Measurements from ENCODE around the gene NUP85.
A peak's percentile ranks its signal among the peaks of the same experiment; 100 is the strongest.
"Not testable (repeated sequence)": the region's sequence is repeated elsewhere in the genome, so short reads cannot be mapped to it uniquely, and the experiment has no call there.

NUP85 gene, protein sequence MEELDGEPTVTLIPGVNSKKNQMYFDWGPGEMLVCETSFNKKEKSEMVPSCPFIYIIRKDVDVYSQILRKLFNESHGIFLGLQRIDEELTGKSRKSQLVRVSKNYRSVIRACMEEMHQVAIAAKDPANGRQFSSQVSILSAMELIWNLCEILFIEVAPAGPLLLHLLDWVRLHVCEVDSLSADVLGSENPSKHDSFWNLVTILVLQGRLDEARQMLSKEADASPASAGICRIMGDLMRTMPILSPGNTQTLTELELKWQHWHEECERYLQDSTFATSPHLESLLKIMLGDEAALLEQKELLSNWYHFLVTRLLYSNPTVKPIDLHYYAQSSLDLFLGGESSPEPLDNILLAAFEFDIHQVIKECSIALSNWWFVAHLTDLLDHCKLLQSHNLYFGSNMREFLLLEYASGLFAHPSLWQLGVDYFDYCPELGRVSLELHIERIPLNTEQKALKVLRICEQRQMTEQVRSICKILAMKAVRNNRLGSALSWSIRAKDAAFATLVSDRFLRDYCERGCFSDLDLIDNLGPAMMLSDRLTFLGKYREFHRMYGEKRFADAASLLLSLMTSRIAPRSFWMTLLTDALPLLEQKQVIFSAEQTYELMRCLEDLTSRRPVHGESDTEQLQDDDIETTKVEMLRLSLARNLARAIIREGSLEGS

GRCh38 chr17:75205037-75205792, at the start of gene NUP85:
Gene NUP85 (plus strand): TSS chr17:75205679. CDS start chr17:75205762, 83 bp downstream.
- DNase-seq: peak; percentile 97 to 98

DNA sequence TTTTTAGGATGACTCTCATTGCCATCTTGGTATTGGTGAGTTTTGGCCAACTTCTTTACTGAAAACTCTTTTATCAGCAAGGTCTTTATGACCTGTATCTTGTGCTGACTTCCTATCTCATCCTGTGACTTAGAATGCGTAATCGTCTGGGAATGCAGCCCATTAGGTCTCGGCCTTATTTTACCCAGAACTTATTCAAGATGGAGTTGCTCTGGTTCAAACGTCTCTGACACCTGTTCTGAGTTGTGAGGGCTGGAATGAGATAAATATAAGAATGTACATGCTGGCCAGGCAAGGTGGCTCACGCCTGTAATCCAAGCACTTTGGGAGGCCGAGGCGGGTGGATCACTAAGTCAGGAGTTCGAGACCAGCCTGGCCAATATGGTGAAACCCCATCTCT, 47.0 kb upstream of the NUP85 start:
- DNase-seq: not testable (repeated sequence)

DNA sequence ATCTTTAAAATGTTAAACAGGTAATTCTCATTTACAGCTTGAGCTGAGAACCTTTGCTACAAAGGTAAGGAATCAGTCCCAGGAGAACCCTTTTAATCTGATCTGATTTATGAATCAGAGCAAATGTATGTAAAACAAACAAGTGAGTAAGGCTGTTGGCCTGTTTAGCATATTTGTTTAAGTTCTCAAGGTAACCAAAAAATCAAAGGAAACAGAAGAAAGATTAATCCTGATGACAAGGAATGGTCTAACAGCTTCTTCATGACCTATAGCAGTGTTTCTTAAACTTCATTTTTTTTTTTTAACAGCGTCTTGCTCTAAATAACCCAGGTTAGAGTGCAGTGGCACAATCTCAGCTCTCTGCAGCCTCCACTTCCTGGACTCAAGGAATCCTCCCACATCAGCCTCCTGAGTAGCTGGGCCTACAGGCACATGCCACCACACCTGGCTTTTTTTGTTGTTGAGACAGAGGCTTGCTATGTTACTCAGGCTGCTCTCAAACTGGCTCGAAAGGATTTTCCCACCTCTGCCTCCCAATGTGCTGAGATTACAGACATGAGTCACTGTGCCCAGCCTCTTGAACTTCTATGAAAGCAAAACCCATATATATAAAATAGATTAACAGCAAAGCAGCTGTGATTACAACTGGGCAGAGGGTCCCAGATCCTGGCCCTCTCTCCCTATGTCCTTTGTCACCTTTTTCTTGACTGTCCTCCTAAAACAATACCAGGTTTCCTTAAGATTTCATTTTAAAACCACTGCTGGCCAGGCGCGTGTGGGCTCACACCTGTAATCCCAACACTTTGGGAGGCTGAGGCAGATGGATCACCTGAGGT, 46.1 kb upstream of the NUP85 start:
- no peak for DNase-seq

- DNase-seq: no peak
These were observed 45.3 kb upstream of the NUP85 start for GRCh38 chr17:75160211-75160610.

DNA sequence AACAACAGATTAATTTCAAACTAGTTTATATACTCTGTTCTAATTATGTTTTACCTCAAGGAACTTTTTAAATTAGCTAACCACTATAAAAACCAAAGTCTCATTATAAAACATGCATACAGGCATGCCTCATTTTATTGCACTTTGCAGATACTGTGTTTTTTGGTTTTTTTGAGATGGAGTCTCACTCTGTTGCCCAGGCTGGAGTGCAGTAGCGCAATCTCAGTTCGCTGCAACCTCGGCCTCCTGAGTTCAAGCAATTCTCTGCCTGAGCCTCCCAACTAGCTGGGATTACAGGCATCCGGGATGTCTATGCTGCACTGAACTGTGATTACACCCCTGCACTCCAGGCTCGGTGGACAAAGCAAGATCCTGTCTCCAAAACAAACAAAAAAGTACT, 42.4 kb upstream of the NUP85 start:
- no peak for DNase-seq

GRCh38 chr17:75164606-75165005, 40.9 kb upstream of the NUP85 start:
- not testable (repeated sequence) for DNase-seq

GRCh38 chr17:75168998-75169397, 36.5 kb upstream of the NUP85 start:
- DNase-seq: no peak

- no peak for DNase-seq
These were observed 32.0 kb upstream of the NUP85 start for GRCh38 chr17:75173526-75173925.

DNA sequence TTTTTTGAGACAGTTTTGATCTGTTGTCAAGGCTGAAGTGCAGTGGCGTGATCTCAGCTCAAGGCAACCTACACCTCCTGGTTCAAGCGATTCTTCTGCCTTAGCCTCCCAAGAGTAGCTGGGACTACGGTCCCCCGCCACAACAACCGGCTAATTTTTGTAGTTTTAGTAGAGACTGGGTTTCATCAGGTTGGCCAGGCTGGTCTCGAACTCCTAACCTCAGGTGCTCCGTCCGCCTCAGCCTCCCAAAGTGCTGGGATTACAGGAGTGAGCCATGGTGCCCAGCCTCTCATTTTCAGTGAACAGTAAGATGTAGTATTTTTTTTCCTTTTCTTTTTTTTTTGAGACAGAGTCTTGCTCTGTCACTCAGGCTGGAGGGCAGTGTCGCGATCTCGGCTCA, 30.5 kb upstream of the NUP85 start:
- DNase-seq: no peak

GRCh38 chr17:75176625-75177024, 28.9 kb upstream of the NUP85 start:
- DNase-seq: no peak

DNA sequence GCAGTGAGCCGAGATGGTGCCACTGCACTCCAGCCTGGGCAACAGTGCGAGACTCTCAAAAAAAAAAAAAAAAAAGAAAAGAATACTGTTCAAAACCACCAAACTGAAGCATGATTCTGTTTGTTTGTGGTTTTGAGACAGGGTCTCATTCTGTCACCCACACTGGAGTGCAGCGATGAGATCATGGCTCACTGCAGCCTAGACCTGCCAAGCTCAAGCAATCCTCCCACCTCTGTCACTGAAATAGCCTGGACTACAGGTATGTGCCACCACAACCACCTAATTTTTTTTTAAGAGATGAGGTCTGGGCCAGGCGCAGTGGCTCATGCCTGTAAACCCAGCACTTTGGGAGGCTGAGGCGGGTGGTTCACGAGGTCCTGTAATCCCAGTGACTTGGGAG, 27.0 kb upstream of the NUP85 start:
- no peak for DNase-seq

DNA sequence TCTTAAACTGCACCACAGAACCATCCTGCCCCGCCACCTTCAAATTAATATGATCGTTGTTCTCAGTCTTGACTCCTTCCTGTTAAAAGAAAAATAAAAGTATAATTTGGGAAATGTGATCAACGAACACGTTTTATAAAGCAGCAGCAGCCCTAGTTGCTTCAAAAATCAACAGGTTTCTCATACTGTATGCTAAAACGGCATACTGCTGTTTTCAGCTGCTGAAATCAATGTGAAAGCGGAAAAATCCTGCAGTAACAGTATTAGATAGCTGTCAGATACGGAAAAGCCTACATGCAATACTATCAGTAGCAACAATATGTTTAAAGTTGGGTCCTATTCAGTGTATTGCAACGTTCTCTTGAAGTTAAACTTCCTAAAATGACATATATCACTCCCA, 24.4 kb upstream of the NUP85 start:
- no peak for DNase-seq

GRCh38 chr17:75181608-75182318, 23.7 kb upstream of the NUP85 start:
- DNase-seq: no peak

DNA sequence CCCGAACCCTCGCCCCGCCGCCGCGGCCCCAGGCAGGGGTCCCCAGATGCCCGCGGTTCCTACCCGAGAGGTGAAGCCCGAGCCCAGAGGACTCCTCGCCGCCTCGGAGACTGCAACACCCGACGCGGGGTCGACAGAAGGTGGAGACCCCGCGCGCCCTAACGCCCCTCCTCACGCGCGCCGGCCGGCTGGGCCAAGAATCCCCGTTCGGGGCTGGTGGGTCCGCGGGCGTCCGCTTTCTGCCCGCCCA, 23.2 kb upstream of the NUP85 start:
- DNase-seq: no peak

DNA sequence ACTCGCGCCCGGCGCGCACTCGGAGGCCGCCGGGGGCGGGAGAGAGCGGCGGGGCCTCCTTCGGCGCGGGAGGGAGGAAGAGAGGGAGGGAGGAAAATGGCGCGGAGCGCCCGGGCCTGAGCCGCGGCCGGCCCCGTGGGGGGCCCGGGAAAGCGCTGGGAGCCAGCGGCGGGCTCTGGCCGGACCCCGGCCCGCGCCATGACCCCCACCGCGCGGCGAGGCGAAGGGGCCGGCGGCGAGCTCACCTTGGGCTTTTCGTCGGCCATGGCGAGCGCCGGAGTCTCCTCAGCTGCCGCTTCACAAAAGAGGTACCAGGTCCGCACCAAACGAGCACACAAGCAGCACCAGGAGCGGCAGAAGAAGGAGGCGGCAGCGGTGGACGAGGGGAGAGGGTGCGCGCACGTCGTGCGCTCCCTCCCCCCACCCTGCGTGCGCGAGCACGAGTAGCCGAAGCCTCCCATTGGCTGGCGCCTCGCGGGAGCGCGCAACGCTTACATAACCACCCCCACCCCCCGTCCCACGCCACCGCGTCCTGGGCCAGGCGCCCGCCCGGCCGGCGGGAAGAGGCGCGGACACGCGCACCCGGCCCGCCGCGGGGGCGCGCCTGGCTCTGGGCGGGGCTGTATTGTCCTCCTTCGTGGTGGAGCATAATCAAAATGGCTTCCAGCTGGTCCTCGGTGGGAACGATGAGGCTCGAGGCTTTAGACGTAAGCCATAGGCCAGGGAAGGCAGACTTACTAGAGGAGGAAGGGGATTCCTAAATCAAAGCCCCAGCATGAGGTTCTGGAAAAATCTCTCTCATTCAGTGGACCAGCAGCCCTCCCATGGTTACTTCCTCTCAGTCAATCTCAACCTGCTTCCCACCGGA, 22.7 kb upstream of the NUP85 start, which contains the start of gene SUMO2:
Gene SUMO2, minus strand, starts transcription at position 391 of the 868 bp plus-strand sequence. Its CDS starts 125 bp downstream, at position 266.
- peak; percentile 89 to 91 for DNase-seq

GRCh38 chr17:75183999-75184884, 21.2 kb upstream of the NUP85 start:
- no peak for DNase-seq

DNA sequence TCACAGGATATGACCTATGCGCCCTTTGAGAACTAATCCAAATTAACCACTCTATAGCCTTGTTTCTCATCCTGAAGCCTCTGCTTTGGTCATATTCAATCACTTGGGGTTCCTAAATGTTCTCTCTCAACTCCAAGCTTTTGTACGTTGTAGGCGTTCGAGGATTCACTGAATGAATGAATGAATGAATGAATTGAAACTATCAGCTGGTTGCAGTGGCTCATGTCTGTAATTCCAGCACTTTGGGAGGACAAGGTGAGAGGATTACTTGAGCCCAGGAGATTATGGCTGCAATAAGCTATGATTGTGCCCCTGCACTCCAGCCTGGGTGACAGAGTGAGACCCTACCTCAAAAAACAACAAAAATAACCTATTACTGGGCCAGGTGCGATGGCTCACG, 16.9 kb upstream of the NUP85 start:
- DNase-seq: no peak

DNA sequence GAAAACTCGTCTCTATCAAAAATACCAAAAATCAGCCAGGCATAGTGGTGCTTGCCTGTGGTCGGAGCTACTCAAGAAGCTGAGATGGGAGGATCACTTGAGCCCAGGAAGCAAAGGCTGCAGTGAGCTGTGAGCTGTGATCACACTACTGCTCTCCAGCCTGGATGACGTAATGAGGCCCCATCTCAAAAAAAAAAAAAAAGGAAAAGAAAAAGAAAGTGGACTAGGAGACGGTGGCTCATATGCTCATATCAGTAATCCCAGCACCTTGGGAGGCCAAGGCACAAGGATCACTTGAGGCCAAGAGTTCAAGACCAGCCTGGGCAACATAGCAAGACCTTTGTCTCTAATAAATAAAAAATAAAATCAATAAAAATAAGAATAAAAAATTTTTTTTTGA, 13.9 kb upstream of the NUP85 start:
- no peak for DNase-seq

DNA sequence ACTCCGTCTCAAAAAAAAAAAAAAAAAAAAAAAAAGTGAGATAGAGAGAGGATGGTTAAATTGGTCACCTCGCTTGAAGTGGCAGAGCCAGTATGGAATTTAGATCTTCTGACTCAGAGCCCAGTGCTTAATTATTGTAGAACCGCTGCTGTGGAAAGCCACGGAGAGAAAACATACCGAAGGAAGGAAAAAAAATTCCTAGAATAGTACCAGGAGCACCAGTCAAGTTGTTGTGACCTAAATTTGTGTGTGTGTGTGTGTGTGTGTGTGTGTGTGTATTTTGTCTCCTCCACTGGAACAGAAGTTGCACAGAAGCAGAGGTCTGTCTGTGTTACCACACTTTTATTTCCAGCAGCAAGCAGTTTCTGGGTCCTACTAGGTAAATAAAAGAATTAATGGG, 10.6 kb upstream of the NUP85 start:
- DNase-seq: no peak

Measured in SHP77 (cell line).